Keratinocyte (primary cell): Measurements from ENCODE around the gene ANKUB1. TPM values are rescaled to one million over a fixed set of nuclear protein-coding genes. Genes with fewer than 3 reads are reported as not detected.

Experiments used
- DNase-seq: peaks from one replicate; pipeline ENCODE4 v3.0.0-alpha.2; 2011; ENCODE audit warnings: low read depth, missing footprints, low spot score
- FAIRE-seq: peaks from 2 replicates; lab custom pipeline; 2011; peaks lifted over from hg19 to GRCh38; lab: Jason Lieb, UNC
- H2AFZ ChIP-seq: 2 replicates; pipeline ENCODE4 v1.6.0; 2012; ENCODE audit warnings: low read length, control low read depth, inconsistent platforms; ENCODE audit not compliant: control insufficient read depth
- H3K27ac ChIP-seq: 2 replicates; pipeline ENCODE4 v1.5.1; 2011; ENCODE audit warnings: low read length; ENCODE audit not compliant: control insufficient read depth, insufficient read depth
- H3K27me3 ChIP-seq: 3 replicates; pipeline ENCODE4 v1.6.0; 2011; ENCODE audit warnings: low read length; ENCODE audit not compliant: control insufficient read depth, insufficient read depth; ENCODE audit errors: extremely low read depth
- H3K36me3 ChIP-seq, 2 experiments: 2 replicates in 1 of 2; 3 replicates in 1 of 2; pipeline ENCODE4 v1.5.1; 2011; ENCODE audit warnings: low read length in 2 of 2, mild to moderate bottlenecking in 1 of 2; ENCODE audit not compliant: control insufficient read depth in 2 of 2, insufficient read depth in 2 of 2; ENCODE audit errors: extremely low read depth in 1 of 2
- H3K4me1 ChIP-seq: 3 replicates; pipeline ENCODE4 v1.5.1; 2011; ENCODE audit warnings: low read length; ENCODE audit not compliant: control insufficient read depth, insufficient read depth; ENCODE audit errors: extremely low read depth
- H3K4me2 ChIP-seq: 3 replicates; pipeline ENCODE4 v1.6.0; 2011; ENCODE audit warnings: low read depth, low read length; ENCODE audit not compliant: control insufficient read depth, insufficient read depth; ENCODE audit errors: extremely low read depth
- H3K4me3 ChIP-seq, 3 experiments: fragments of 200-600 bp in 1 of 3; sonication (generic) in 1 of 3; 2 replicates in 2 of 3; 3 replicates in 1 of 3; pipeline ENCODE4 v1.5.1; 2011 to 2016; ENCODE audit warnings: low read length in 3 of 3, mild to moderate bottlenecking in 3 of 3, control low read depth in 2 of 3, inconsistent platforms in 1 of 3, low read depth in 1 of 3, mixed read lengths in 1 of 3, mixed run types in 1 of 3, moderate library complexity in 1 of 3; ENCODE audit not compliant: control insufficient read depth in 2 of 3, insufficient read depth in 2 of 3; ENCODE audit errors: extremely low read depth in 1 of 3
- H3K79me2 ChIP-seq: 2 replicates; pipeline ENCODE4 v1.6.0; 2012; ENCODE audit warnings: low read length; ENCODE audit not compliant: control insufficient read depth, insufficient read depth
- H3K9ac ChIP-seq: 3 replicates; pipeline ENCODE4 v1.6.0; 2011; ENCODE audit warnings: low read length; ENCODE audit not compliant: control insufficient read depth, insufficient read depth; ENCODE audit errors: extremely low read depth
- H3K9me1 ChIP-seq: 3 replicates; pipeline ENCODE4 v1.6.0; 2011; ENCODE audit warnings: low read length; ENCODE audit not compliant: control insufficient read depth, insufficient read depth; ENCODE audit errors: extremely low read depth
- H3K9me3 ChIP-seq: 2 replicates; pipeline ENCODE4 v1.5.1; 2012; ENCODE audit warnings: low read depth, low read length; ENCODE audit not compliant: control insufficient read depth
- H4K20me1 ChIP-seq: 3 replicates; pipeline ENCODE4 v1.6.0; 2011; ENCODE audit warnings: low read length; ENCODE audit not compliant: control insufficient read depth, insufficient read depth; ENCODE audit errors: extremely low read depth
- CTCF ChIP-seq, 3 experiments: IDR thresholded peaks in 1 of 3; conservative IDR thresholded peaks in 1 of 3; optimal IDR thresholded peaks in 1 of 3; 2 replicates in 2 of 3; 3 replicates in 1 of 3; pipeline versions ENCODE3 to v1.5.1; 2011; ENCODE audit warnings: low read length in 3 of 3, mild to moderate bottlenecking in 3 of 3, moderate library complexity in 2 of 3, control low read depth in 1 of 3, inconsistent platforms in 1 of 3; ENCODE audit not compliant: insufficient read depth in 2 of 3; ENCODE audit errors: extremely low read depth in 1 of 3
- EZH2 ChIP-seq: IDR thresholded peaks from one replicate; pipeline ENCODE4 v1.6.1; 2012; ENCODE audit warnings: inconsistent platforms, mild to moderate bottlenecking, low read length, moderate library complexity
- dilution Hi-C: fragments of 300-500 bp; cut with MboI; formaldehyde crosslinking; loops from one replicate; pipeline ENCODE4 v1.7.0; 2020; ENCODE audit warnings: low sequenced_read_pairs; ENCODE audit not compliant: extremely low pct_ligation_motif_present
- polyA plus RNA-seq, 5 experiments: library from polyadenylated mRNA; depleted of rRNA in 3 of 5; stranded (reverse) in 3 of 5; stranded (forward) in 1 of 5; unstranded in 1 of 5; fragments of >200 nt; gene quantifications; 1 replicate in 1 of 5; 2 replicates in 3 of 5; 3 replicates in 1 of 5; pipeline versions ENCODE4 v1.2.1 to v1.2.3, GENCODE V29; 2011 to 2012; ENCODE audit warnings: missing spikeins in 2 of 5, low read depth in 1 of 5, low replicate concordance in 1 of 5

The ANKUB1 gene
- polyA plus RNA-seq, 1 donor (not counting 4 experiments of a cell fraction or from before 2014, with no cell fraction given), result 0.66 TPM

DNA sequence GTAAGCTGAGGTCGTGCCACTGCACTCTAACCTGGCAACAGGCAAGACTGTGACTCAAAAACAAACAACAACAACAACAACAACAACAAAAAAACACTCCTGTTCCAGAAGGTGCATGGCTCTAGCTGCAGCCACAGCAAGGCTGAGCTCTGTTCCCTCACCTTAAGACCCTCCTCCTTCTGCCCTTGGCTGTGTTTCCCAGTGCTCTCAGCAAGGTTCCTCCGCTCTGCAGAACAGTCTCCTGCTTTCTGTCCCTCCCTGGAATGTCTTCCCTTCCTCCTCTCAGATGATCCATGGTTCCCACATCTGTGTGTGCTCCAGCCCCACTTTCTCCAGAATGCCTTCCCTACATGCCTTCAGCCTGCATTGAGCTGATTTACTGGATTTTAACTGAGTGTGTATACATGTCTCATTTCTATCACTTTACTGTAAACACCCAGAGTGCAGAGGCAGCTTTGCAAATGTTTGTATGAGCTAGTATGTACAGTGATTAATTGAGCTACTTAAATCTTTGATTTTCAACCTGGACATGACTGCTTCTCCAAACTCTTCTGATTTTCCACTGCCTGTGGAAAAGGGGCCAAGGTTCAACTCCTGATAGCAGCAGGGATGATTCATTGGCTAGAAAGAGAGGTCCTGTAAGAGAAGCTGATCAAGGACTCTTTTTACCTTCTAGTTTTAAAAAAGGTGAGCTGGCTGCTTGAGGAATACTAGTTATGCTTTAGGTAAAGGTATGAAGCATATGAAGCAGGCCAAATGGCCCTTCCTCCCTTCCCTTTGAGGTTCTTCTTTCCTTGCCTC, 14.7 kb downstream of the ANKUB1 start:
- no peak overlapping the region for H3K27ac ChIP-seq
- no peak overlapping the region for H2AFZ ChIP-seq
- dilution Hi-C loops, result no loop called here
- H3K9ac ChIP-seq, result no peak overlapping the region
- no peaks in the 10 kb centered on the region for H3K27me3 ChIP-seq
- no peak for DNase-seq
- no peak for FAIRE-seq
- H3K9me1 ChIP-seq, result no peaks in the 10 kb centered on the region
- H3K36me3 ChIP-seq, result no peaks in the 10 kb centered on the region
- H3K79me2 ChIP-seq, result no peaks in the 10 kb centered on the region
- H3K4me1 ChIP-seq, result no peaks in the 10 kb centered on the region
- H4K20me1 ChIP-seq, result no peaks in the 10 kb centered on the region
- H3K9me3 ChIP-seq, result no peaks in the 10 kb centered on the region
- TF ChIP-seq CTCF (optimal IDR thresholded peaks at IDR 0.05 in 1 of 3, IDR thresholded peaks at IDR 0.05 in 1 of 3, conservative IDR thresholded peaks at IDR 0.05 in 1 of 3; ENCODE audit: extremely low read depth in 1 of 3, insufficient read depth in 2 of 3, low read length in 3 of 3), result no peak
- TF ChIP-seq EZH2, result no peak
- no peak overlapping the region for H3K4me3 ChIP-seq
- no peak overlapping the region for H3K4me2 ChIP-seq

DNA sequence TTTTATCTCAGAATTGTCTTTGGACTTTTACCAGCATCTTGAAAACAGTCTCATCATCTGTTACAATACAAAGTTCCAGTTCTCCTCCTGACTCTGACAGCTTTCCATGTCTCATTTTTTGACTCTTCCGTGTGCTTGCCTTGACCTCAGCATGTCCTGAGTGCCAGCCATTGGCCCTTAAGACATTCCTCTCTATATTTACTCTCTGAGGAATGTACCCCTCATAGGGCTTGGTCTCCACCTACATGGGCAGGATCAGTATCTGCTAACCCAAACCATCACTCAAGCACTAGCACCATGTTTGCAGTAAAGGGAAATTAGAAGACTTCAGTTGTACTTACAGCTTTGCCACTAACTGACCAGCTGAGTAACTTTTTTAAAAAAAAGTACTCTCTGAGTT, 16.2 kb downstream of the ANKUB1 start:
- TF ChIP-seq EZH2 (no peak), CTCF (optimal IDR thresholded peaks at IDR 0.05 in 1 of 3, IDR thresholded peaks at IDR 0.05 in 1 of 3, conservative IDR thresholded peaks at IDR 0.05 in 1 of 3; ENCODE audit: extremely low read depth in 1 of 3, insufficient read depth in 2 of 3, low read length in 3 of 3) (no peak)
- Histone ChIP-seq H3K27me3 (no peaks in the 10 kb centered on the region), H3K27ac (no peak overlapping the region), H3K9me3 (no peaks in the 10 kb centered on the region), H3K4me1 (no peaks in the 10 kb centered on the region), H3K9me1 (no peaks in the 10 kb centered on the region), H3K9ac (no peak overlapping the region), H3K36me3 (no peaks in the 10 kb centered on the region), H3K79me2 (no peaks in the 10 kb centered on the region), H3K4me3 (no peak overlapping the region), H3K4me2 (no peak overlapping the region), H4K20me1 (no peaks in the 10 kb centered on the region), H2AFZ (no peak overlapping the region)
- dilution Hi-C loops, result no loop called here
- DNase-seq, result no peak
- no peak for FAIRE-seq
